GM12865 (cell line): ENCODE measurements around the gene FABP7.

Source experiments
- DNase-seq: peaks from one replicate; pipeline ENCODE4 v3.0.0; 2010; ENCODE audit warnings: low read depth
- H3K4me3 ChIP-seq: 2 replicates; pipeline ENCODE4 v1.5.1; 2011; ENCODE audit warnings: mild to moderate bottlenecking, low read depth, low read length, control low read depth
- TF ChIP-seq, protein P1 (sequence below): IDR thresholded peaks from 2 replicates; pipeline ENCODE4 v1.5.1; 2011; ENCODE audit warnings: low read length, control low read depth, low read depth, inconsistent platforms; ENCODE audit not compliant: insufficient read depth; ENCODE audit errors: missing control alignments

Gene FABP7

DNA sequence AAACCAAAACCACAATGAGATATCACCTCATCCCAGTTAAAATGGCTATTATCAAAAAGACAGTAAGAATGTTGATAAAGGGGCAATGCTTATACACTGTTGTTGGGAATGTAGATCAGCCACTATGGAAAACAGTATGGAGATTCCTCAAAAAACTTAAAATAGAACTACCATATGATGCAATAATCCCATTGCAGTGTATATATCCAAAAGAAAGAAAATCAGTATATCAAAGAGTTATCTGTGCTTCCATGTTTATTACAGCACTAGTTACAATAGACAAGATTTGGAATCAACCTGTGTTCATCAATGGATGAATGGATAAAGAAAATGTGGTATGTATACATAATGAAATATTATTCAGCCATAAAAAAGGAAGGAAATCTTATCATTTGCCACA is 3.5 kb upstream of the FABP7 start:
- TF ChIP-seq, protein P1, sequence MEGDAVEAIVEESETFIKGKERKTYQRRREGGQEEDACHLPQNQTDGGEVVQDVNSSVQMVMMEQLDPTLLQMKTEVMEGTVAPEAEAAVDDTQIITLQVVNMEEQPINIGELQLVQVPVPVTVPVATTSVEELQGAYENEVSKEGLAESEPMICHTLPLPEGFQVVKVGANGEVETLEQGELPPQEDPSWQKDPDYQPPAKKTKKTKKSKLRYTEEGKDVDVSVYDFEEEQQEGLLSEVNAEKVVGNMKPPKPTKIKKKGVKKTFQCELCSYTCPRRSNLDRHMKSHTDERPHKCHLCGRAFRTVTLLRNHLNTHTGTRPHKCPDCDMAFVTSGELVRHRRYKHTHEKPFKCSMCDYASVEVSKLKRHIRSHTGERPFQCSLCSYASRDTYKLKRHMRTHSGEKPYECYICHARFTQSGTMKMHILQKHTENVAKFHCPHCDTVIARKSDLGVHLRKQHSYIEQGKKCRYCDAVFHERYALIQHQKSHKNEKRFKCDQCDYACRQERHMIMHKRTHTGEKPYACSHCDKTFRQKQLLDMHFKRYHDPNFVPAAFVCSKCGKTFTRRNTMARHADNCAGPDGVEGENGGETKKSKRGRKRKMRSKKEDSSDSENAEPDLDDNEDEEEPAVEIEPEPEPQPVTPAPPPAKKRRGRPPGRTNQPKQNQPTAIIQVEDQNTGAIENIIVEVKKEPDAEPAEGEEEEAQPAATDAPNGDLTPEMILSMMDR = no peak
- DNase-seq = no peak
- H3K4me3 ChIP-seq = no peak overlapping the region

GRCh38 chr6:122778302-122778701 is 1.2 kb upstream of the FABP7 start:
- DNase-seq = no peak
- TF ChIP-seq, protein P1 = no peak
- no peak overlapping the region for H3K4me3 ChIP-seq

GRCh38 chr6:122778985-122779661 is 393 bp upstream of the FABP7 start:
- TF ChIP-seq, protein P1 = no peak
- no peak for DNase-seq
- H3K4me3 ChIP-seq = no peak overlapping the region

- H3K4me3 ChIP-seq = no peak overlapping the region
- TF ChIP-seq, protein P1 = no peak
Observed at GRCh38 chr6:122780114-122780513, 598 bp downstream of the FABP7 start.

DNA sequence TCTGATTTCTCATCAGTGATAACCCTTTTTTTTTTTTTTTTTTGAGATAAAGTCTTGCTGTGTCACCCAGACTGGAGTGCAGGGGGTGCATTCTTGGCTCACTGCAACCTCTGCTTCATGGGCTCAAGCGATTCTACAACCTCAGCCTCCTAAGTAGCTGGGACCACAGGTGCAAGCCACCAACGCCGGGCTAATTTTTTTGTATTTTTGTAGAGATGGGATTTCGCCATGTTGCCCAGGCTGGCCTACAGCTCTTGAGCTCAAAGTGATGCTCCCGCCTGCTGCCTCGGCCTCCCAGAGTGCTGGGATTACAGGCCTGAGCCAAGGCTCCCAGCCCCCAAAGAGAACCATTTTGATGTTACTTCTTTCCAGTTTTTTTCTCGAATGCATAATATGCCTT is 2.2 kb downstream of the FABP7 start:
- H3K4me3 ChIP-seq = no peak overlapping the region
- TF ChIP-seq, protein P1 = no peak
- DNase-seq = no peak

More at GRCh38 chr6:122780114-122780513, 598 bp downstream of the FABP7 start:
- DNase-seq = no peak

- no peak for DNase-seq
- TF ChIP-seq, protein P1 = no peak
- no peak overlapping the region for H3K4me3 ChIP-seq
Observed at GRCh38 chr6:122783401-122783800, 3.9 kb downstream of the FABP7 start.

GRCh38 chr6:122785891-122786290 is 6.4 kb downstream of the FABP7 start:
- TF ChIP-seq, protein P1 = no peak
- H3K4me3 ChIP-seq = no peak overlapping the region
- DNase-seq = no peak
